Activated CD8-positive, alpha-beta memory T cell treated with anti-CD3 and anti-CD28 coated beads for 4 hours (primary cell): ENCODE results near the gene WDFY4.

Experiments
- DNase-seq, 2 donors: peaks; one replicate each; pipeline ENCODE4 v3.0.0-alpha.2; 2020; ENCODE audit warnings: low read depth in 2 of 2

Gene WDFY4

GRCh38 chr10:48906841-48907240 lies 222.2 kb downstream of the WDFY4 start:
- no peak for DNase-seq

- no peak for DNase-seq
Measured at GRCh38 chr10:48907730-48908129, 223.1 kb downstream of the WDFY4 start.

GRCh38 chr10:48910548-48910947 lies 225.9 kb downstream of the WDFY4 start:
- DNase-seq, result no peak

GRCh38 chr10:48913674-48914073 lies 229.0 kb downstream of the WDFY4 start:
- DNase-seq, result no peak

GRCh38 chr10:48923748-48924147 lies 239.1 kb downstream of the WDFY4 start:
- DNase-seq, result no peak

- DNase-seq, result no peak
Measured at GRCh38 chr10:48924988-48925387, 240.3 kb downstream of the WDFY4 start.

GRCh38 chr10:48926255-48926654 lies 241.6 kb downstream of the WDFY4 start:
- DNase-seq, result no peak

- no peak for DNase-seq
Measured at GRCh38 chr10:48926764-48927540, 242.3 kb downstream of the WDFY4 start.

- no peak for DNase-seq
Measured at GRCh38 chr10:48929413-48929990, 244.8 kb downstream of the WDFY4 start.

- DNase-seq, result no peak
Measured at GRCh38 chr10:48931188-48931587, 246.5 kb downstream of the WDFY4 start.

- no peak for DNase-seq
Measured at GRCh38 chr10:48932831-48933664, 248.4 kb downstream of the WDFY4 start.

- DNase-seq, result no peak
Measured at GRCh38 chr10:48934672-48935501, 250.2 kb downstream of the WDFY4 start.

GRCh38 chr10:48935577-48935976 lies 250.9 kb downstream of the WDFY4 start:
- no peak for DNase-seq

GRCh38 chr10:48937796-48938195 lies 253.1 kb downstream of the WDFY4 start:
- no peak for DNase-seq

- no peak for DNase-seq
Measured at GRCh38 chr10:48938281-48938680, 253.6 kb downstream of the WDFY4 start.

GRCh38 chr10:48938990-48939536 lies 254.4 kb downstream of the WDFY4 start:
- DNase-seq, result no peak

- DNase-seq, result no peak
Measured at GRCh38 chr10:48939790-48940325, 255.2 kb downstream of the WDFY4 start, which contains the start of gene LRRC18. LRRC18 (minus strand) TSS chr10:48939840; CDS start chr10:48914155, 25,685 bp downstream.

GRCh38 chr10:48940372-48940771 lies 255.7 kb downstream of the WDFY4 start:
- DNase-seq, result no peak

- DNase-seq, result no peak
Measured at GRCh38 chr10:48940958-48941357, 256.3 kb downstream of the WDFY4 start.

GRCh38 chr10:48941427-48942075 lies 256.9 kb downstream of the WDFY4 start:
- no peak for DNase-seq

GRCh38 chr10:48943096-48943495 lies 258.4 kb downstream of the WDFY4 start:
- no peak for DNase-seq
